Fibroblast of the aortic adventitia (primary cell): Measurements from ENCODE around the gene ZKSCAN1. TPM values are rescaled to one million over a fixed set of nuclear protein-coding genes. Genes with fewer than 3 reads are reported as not detected.
A peak's percentile ranks its signal among the peaks of the same experiment; 100 is the strongest.
"Not testable (repeated sequence)": the region's sequence is repeated elsewhere in the genome, so short reads cannot be mapped to it uniquely, and the experiment has no call there.

Experiments used
- DNase-seq: peaks from one replicate; pipeline ENCODE4 v3.0.0-alpha.2; 2010; ENCODE audit warnings: low read depth
- H3K4me3 ChIP-seq: 2 replicates; pipeline ENCODE4 v1.5.1; 2011; ENCODE audit warnings: low read depth, mild to moderate bottlenecking, control low read depth, low read length, moderate library complexity
- CTCF ChIP-seq: IDR thresholded peaks from 2 replicates; pipeline ENCODE4 v1.5.1; 2011; ENCODE audit warnings: mild to moderate bottlenecking, low read length, control low read depth, inconsistent platforms; ENCODE audit not compliant: insufficient read depth
- total RNA-seq: library from RNA; depleted of rRNA; stranded (reverse); fragments of >200 nt; gene quantifications from 2 replicates; pipeline ENCODE4 v1.2.3, GENCODE V29; 2012; ENCODE audit warnings: low replicate concordance

The ZKSCAN1 gene
- total RNA-seq, 1 donor: 41.9 TPM

GRCh38 chr7:99976626-99977025, 38.8 kb upstream of the ZKSCAN1 start:
- DNase-seq: no peak
- H3K4me3 ChIP-seq: no peak overlapping the region
- TF ChIP-seq CTCF: no peak

- DNase-seq: peak; percentile 8
- not testable (repeated sequence) for H3K4me3 ChIP-seq
- TF ChIP-seq CTCF: peak; percentile 49
Measured at GRCh38 chr7:99979814-99980225, 35.6 kb upstream of the ZKSCAN1 start.

GRCh38 chr7:99980448-99980872, 34.9 kb upstream of the ZKSCAN1 start:
- not testable (repeated sequence) for DNase-seq, H3K4me3 ChIP-seq

GRCh38 chr7:99981066-99981465, 34.3 kb upstream of the ZKSCAN1 start:
- DNase-seq, H3K4me3 ChIP-seq: not testable (repeated sequence)

- DNase-seq: no peak
- H3K4me3 ChIP-seq: no peak overlapping the region
- TF ChIP-seq CTCF: no peak
Measured at GRCh38 chr7:99984593-99984992, 30.8 kb upstream of the ZKSCAN1 start.

GRCh38 chr7:99987306-99987705, 28.1 kb upstream of the ZKSCAN1 start:
- not testable (repeated sequence) for H3K4me3 ChIP-seq, DNase-seq

- TF ChIP-seq CTCF: no peak
- no peak for DNase-seq
- H3K4me3 ChIP-seq: no peak overlapping the region
Measured at GRCh38 chr7:99987846-99988245, 27.6 kb upstream of the ZKSCAN1 start.

GRCh38 chr7:99990460-99990852, 24.9 kb upstream of the ZKSCAN1 start:
- no peak overlapping the region for H3K4me3 ChIP-seq
- no peak for TF ChIP-seq CTCF
- DNase-seq: no peak

GRCh38 chr7:99991543-99991942, 23.9 kb upstream of the ZKSCAN1 start:
- not testable (repeated sequence) for H3K4me3 ChIP-seq, DNase-seq
